HG03378 (cell line): ENCODE data around the gene PLB1.

Experiments
- ATAC-seq: cut with Tn5 transposase; IDR thresholded peaks from one replicate; pipeline ENCODE4 v1.9.1; 2021; ENCODE audit warnings: mild to moderate bottlenecking, moderate library complexity; ENCODE audit not compliant: unreplicated experiment

PLB1 gene

DNA sequence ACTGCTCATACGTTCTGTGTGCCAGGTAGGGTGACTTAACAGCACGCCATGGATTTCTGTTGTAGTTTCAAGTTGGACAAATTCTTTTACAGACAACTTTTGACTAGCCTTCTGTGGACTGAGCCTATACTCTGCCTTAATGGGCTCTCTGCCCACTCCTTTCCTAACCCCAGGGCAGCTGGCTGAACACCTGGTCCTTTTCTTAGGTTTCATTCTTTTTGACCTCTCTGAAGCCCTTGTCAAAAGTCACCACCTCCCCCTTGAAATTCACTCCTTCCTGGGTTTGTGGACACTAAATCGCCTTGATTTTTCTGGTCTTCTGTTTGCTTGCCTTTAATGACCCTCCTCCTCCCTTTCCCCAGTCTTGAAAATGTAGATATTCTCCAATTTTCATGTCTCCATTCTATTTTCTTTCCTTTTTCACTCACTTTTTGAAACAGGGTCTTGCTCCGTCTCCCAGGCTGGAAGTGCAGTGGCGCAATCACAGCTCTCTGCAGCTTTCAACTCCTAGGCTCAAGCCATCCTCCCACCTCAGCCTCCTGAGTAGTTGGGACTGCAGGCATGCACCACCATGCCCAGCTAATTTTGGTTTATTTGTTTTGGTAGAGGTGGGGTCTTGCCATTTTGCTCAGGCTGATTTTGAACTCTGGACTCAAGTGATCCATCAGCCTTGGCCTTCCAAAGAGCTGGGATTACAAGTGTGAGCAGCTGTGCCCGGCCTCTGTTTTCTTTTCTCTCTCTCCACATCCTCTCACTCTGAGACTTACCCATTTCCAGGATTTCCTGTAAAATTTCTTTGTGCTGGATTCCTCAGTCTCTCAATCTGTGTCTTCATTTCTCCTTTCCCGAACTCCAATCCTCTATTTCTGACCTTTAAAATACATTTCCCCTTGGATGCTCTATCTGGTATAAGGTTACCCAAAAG is 112.9 kb downstream of the PLB1 start:
- ATAC-seq: no peak

DNA sequence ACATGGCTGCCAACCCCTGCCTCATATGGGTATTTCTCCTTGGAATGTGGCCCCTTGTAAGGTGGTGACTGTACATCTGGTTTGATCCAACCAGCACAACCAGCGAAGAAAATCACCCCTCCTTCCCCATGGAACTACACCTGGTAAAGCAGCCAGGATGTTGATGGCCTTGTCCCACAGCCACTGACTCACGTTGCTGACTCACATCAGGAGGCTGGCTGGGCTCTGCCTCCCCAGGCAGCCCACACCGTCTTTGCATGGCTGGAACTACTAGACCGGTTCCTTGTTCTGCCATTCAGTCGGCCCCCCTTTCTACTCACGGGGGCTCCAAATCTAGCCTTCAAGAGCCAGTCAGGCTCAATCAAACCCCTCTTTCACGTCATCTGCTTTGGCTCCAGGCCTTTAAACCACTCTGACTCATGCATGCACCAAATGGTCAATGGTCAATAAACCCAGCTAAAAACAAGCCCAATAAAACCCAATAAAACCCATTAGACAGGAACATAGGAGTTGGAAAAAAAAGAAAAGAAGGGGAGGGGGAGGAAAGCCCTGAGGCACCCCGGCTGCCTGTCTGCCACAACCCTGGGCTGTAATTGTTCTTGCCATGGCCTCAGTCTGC is 114.8 kb downstream of the PLB1 start:
- ATAC-seq: no peak

DNA sequence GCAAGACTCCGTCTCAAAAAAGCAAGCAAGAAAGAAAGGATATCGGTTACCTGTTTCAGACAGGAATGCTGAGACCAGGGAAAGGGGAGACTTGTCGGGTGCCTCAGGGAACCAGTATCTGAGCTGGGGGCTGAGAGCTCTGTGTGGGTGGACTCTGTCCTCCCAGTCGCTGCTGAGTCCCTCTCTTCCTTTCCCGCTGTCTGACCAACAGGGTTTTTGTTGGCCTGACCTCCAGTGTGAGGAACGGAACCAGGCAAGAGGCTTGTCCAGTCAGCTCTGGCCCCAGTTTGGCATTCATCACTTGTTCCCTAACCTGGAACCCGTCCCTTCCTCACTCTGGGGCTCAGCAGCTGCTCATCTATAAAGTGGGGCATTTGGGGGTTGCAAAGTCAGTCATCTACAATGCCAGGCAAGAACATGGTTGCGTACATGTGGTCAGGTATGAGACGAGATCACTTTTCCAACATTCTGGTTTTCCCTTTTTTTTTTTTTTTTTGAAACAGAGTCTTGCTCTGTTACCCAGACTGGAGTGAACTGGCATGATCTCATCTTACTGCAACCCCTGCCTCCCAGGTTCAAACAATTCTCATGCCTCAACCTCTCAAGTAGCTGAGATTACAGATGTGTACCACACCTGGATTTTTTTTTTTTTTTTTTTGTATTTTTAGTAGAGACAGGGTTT is 116.4 kb downstream of the PLB1 start:
- ATAC-seq: no peak

DNA sequence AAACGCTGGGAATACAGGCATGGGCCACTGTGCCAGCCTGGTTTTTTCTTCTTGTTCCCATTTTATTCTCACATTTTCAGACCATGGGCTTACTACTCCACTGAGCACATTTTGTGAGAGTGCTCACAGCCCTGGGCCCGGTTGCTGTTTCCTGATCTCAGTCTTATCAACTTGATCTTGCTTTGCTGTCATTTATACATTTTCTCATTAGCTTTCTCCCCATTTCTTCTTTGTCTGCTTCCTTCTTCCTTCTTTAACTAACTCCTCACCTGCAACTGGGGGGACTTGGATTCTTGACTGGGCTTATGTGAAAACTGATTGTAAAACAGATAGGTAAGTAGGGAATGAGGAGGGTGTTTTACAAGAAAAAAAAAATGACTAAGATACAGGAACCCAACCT is 117.3 kb downstream of the PLB1 start:
- no peak for ATAC-seq

DNA sequence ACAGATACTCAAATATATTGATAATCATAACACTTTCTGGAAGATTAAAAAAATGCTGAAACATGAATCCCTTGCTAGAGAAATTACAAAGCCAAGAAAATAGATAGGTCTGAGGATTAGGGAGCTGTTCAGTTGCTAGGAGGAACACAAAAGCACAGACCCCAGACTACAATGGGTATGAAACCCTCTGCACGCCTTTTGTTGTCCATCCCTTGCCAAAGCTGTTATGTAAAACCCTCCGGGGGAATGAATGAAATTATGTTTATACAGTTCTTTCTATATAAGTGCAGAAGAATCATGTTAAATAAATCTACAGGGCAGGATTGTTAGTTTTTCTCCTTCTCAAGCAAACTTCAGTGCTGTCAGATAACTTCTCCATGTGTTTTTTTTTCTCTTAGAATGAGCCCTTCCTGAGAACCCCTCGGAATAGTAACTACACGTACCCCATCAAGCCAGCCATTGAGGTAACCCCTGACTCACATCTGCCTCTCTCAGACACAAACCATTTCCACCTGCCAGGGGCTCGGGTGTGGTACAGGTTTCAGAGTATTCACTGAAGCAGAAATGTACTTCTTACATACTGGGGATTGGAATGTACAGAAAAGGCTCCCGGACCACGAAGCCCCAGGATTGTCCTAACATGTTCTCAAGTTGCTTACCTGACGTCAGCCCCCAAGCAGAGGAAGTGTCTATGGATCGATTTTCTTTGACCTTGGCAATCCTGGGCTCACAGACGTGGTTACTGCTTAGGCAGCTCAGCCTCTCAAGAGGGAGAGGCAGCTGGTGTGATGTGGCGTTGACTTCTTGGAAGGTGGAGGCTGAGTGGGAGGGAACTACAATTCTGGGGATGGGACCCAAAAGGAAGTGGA is 118.0 kb downstream of the PLB1 start:
- no peak for ATAC-seq

DNA sequence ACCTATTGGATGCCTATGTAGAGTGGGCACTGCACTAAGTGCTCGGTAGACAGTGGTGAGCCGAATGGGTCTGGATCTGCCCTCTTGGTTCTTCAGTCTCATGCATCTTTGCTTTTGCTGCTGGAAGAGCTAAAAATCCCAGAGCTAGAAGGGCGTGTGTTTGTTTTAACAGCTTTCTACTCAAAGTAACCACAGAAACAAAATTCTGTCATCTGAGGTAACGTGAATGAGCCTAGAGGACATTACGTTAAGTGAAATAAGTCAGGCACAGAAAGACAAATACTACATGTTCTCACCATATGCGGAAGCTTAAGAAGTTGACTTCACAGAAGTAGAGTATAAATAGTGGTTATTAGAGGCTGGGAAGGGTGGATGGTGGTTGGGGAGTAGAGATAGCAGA is 119.8 kb downstream of the PLB1 start:
- no peak for ATAC-seq

DNA sequence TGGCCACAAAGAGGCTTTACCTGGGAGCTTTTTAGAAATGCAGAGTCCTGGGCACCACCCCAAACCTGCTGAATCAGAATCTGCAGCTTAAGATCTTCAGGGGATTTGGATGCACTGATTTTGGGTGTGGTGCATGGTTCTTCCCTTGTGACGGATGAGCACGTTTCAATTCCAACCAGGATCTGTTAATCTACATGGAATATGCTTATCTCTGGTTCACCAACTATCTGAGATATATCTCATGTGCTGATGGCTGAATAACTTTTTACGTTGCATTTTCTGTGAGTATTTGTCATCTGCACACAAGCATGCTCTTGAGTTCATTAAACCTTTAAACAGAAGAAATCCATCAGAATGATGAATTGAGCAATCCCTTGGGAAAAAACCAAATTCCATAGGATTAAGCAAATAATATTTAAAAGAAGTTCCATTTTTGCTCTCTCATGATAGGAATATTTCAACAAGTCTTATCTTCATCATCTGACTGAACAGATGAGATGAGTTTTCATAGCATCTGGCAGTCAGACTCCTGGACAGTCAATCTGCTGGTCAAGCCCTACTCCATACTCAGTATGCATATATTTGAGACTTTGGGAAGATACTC is 120.6 kb downstream of the PLB1 start:
- ATAC-seq: no peak

DNA sequence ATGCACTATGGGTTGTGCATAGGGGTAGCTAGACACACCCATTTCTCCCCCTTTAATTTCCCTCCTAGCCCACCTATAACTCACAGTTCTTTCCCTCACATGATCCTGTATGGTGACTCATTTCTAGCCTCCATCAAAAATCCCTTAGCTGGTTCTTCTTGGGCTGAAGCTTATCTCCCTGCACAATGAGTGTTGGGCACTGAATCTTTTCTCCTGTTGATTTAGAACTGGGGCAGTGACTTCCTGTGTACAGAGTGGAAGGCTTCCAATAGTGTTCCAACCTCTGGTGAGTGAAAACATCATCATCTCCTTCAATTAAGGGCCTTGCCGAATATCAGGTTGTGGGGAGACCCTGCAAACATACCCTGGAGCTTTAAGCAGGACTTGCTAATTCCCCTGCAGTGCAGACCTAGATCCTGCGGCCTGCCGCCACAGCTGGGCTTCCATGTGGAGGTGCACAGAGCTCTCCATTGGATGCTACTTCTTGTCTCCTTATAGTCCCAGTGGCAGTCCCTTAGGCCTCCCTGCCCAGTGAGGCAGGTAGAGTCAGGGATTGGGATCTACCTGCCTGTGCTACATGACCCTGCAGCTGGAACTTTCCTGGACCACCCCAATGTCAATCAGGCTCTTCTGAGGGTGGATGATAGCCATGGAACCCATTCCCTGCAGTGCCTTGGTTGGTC is 121.8 kb downstream of the PLB1 start:
- ATAC-seq: no peak

DNA sequence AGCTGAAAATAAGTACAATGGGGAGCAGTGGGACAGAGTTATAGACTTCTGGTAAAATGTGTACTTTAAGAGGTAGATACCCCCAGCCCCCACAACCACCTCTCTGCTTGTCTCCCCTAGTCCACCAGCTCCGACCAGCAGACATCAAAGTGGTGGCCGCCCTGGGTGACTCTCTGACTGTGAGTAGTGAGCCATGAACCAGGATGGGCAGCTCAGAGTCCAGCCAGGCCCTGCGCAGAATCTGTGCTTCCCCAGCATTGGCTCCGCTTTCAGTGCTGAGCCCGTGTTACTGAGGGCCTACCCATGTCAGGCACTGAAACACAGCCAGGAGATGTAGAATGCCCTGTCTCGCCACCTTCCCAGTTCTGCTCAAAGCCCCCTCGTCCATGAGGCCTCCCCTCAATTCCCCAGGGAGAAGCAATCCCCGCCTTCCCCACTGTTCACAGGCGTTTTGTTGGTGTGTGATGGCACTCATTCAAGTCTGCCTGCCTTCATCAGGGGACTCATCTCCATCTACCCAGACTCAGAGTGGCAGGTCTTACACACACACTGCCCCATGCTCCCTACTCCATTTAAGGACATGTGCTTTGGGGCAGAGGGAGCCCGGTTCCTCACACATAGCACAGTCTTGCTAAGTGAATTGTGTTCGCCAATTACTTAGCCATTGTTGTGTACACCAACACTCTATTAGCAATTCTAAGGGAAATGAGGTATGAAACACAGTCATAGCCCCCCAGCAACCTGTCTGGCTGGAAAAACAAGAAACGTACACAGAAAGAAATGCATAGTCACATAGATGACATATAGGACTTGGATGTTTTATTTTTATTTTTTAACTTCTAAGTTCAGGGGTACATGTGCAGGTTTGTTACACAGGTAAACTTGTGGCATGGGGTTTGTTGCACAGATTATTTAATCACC is 122.6 kb downstream of the PLB1 start:
- no peak for ATAC-seq

DNA sequence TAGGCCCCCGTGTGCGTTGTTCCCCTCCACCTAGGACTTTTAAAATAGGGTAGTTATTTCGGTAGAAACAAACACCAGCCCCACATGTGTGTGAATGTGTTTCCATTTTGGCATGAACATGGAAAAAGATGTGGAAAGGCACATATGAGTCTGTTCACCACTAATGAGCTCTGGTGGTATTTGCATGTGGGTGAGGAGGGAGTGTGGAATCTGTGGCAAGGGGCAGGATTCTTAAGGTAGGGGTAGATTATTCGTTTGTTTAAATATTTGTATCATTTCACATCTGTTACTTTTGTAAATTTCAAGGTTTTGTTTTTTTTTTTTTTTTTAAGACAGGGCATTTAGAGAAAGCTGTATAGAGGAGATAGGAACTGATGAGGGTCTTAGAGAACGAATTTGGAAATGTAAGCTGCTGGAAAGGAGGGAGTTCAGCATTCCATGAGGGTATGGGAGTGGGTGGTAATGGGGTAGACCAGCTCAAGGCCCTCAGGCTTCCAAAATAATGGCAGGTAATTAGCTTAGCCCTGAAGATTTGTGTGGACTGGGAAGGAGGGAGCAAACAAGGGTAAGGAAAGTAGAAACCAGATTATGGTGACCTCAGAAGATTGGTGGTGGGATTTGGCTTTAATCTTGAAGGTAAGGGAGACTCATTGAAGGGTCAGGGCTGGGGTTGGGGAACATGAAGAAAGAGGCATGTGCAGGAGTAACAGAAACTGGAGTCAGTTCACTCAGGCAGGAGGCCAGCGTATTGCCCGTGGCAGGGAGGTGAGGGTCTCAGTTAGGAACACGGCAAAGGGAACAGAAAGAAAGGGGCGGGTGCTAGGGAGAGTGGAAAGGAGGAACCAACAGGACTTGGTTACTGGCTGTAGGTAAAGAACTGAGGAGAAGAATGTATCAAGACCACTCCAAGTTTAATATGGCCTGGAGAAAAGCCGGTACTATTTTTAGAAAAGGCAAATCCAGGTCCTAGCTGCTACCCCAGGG is 123.6 kb downstream of the PLB1 start:
- no peak for ATAC-seq

DNA sequence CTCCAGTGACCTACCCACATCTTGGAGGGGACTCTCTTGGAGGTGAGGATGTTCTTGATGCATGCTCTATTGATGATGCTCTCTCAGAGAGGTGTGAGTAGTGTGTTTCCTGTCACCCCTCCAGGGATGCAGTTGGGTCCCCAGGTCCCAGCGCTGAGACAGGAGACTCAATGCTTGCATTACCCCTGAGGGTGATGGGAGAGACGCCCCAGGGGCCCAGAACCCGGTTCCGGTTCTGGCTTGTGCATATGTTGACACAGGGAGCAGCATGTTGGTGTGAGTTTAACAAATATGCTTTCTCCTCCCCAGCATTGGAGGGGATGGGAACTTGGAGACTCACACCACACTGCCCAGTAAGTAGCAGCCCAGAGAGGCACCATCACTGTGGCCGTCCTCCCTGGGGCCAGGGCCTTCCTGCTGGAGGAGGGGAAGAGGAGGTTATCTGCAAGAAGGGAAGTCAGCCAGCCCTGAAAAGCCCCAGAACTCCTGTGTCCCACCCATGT is 124.5 kb downstream of the PLB1 start:
- no peak for ATAC-seq

DNA sequence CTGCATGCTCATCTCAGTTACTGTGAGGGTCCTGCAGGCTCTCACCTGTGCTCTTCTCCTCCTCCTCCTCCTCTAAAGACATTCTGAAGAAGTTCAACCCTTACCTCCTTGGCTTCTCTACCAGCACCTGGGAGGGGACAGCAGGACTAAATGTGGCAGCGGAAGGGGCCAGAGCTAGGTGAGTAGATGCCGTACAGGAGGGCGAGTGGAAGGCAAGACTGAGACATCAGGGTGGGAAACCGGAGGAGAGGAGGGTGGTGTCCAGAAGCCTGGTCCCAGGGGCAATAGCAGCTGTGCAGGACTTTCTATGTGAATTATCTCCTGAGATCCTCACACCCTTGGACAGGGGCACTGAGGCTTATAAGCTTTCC is 124.9 kb downstream of the PLB1 start:
- ATAC-seq: no peak

DNA sequence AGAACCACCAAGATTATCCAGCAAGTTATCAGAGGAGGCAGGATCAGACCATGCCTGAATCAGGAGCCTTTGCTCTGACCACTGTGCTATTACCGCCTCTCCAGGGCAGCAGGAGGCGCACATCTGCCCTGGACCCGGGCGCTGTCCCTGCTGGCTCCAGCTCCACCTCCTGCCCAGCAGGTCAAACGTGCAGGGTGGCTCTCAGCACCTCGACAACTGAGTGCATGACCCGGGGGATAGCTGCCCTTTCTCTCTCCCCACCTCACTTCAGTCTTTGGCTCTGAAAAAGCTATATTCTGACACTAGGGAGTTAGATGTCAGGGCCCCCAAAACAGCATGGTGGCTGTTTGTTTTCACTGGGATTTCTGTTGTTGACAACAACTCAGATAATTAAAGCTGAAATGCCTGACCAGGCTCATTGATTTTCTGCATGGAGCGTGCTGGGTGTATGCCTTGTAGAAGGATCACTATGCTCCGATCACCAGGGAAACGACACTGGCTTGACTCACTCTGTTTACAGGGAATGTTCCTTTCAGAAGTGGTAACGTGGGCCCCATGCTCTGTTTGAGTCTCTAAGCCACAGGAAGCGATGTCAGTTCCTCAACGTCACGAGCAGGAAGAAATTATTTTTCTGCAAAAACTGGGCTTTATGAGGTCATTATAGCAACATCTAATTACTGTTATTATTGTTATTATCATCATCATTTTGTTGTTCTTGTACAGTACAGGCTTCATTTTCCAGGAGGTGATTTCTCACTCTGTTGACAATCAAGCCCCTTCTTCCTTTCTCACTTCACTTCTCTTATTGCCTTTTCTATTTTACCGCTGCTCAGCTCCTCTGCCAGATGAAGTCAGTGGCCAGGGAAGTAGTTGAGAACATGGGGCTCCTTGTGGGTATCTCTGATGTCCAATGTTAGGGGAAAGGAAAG is 125.6 kb downstream of the PLB1 start:
- no peak for ATAC-seq

DNA sequence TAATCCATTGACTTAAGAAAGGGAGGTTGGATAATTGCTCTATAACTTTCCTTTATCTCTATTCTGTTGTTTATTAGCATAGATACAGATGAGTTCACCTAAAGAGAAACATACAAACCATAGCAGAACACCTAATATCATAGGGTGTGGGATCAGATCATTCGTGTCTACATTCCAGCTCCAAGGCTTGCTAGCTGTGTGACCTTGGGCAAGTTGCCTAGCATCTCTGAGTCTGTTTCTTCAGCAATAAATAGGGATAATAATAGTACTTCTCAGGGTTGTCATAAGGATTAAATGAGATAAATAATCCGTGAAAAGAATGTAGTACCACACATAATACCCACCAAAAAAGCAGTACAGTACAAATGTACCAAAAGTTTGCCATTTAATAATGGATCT is 126.2 kb downstream of the PLB1 start:
- no peak for ATAC-seq

DNA sequence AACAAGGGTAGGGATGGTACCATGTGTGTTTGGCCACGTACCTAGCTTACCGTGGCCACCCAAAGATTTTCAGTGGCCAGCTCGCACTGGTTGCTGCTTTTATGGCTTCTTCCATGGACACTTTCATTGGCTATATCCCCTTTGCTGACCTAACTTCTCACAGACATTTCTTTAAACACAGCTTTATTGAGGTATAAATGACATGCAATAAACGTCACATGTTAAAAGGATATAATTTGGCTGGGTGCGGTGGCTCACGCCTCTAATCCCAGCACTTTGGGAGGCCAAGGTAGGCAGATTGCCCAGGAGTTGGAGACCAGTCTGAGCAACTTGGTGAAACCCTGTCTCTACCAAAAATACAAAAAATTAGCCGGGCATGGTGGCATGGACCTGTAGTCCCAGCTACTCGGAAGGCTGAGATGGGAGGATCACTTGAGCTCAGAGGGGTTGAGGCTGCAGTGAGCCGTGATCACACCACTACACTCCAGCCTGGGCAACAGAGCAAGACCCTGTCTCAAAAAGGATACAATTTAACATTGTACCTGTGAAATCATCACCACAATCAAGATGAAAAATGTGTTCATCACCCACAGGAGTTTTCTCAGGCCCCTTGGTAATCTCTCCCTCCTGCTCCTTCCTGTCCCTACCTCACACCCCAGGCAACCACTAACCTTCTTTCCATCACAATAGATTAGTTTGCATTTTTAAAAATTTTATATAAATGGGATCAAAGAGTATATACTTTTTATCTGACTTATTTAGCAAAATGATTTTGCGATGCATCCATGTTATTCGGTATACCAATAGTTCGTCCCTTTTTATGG is 127.9 kb downstream of the PLB1 start:
- ATAC-seq: no peak

DNA sequence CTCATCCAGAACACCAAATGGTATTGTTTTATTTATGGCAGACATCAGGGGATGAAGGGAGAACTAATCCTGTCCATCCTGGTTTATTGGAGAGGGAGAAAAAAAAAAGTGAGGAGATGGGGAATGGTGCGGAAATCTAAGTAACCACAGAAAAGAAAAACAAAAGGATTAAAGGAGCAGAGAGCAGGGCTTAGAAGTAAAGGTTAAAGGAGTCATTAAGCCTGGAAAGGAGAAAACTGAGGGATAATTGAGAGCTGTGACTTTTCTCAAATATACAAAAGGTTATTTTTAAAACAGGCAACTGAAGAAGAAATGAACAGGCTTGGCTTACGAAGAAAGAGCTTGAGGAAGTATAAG is 128.6 kb downstream of the PLB1 start:
- ATAC-seq: no peak
